HEK293 (cell line): ENCODE results near the gene AFF3.

Experiments used
- CTCF ChIA-PET: fragments of 350-600 bp; formaldehyde crosslinking; extraction: SDS; loops from one replicate; lab custom pipeline; 2021; ENCODE audit warnings: antibody characterized with exemption; lab: Yijun Ruan, JAX
- POLR2A ChIA-PET: fragments of 300-600 bp; formaldehyde crosslinking; extraction: SDS; loops from one replicate; lab custom pipeline; 2020; ENCODE audit warnings: antibody characterized with exemption, inconsistent platforms; lab: Yijun Ruan, JAX
- H3K27ac ChIP-seq: fragments of 200-500 bp; sonication (Bioruptor generic); 2 replicates; pipeline ENCODE4 v1.5.1; 2014; ENCODE audit warnings: low read depth, low read length, control low read depth, inconsistent platforms; ENCODE audit errors: extremely low read depth
- H3K36me3 ChIP-seq, 2 experiments: fragments of 200-500 bp in 1 of 2; sonication (Bioruptor generic) in 1 of 2; 1 replicate in 1 of 2; 2 replicates in 1 of 2; pipeline ENCODE4 v1.5.1; 2014 to 2017; ENCODE audit warnings: inconsistent platforms in 2 of 2, low read length in 2 of 2; ENCODE audit not compliant: control insufficient read depth in 2 of 2, insufficient read depth in 1 of 2
- H3K4me1 ChIP-seq: fragments of 200-500 bp; sonication (Bioruptor generic); 2 replicates; pipeline ENCODE4 v1.5.1; 2014; ENCODE audit warnings: mild to moderate bottlenecking, low read length, inconsistent platforms; ENCODE audit not compliant: control insufficient read depth, insufficient read depth
- H3K4me3 ChIP-seq: 2 replicates; pipeline ENCODE4 v1.5.1; 2011; ENCODE audit warnings: low read depth, mild to moderate bottlenecking, control low read depth, low read length, moderate library complexity
- H3K9me3 ChIP-seq: fragments of 200-500 bp; sonication (Bioruptor generic); 2 replicates; pipeline ENCODE4 v1.5.1; 2014; ENCODE audit warnings: low read depth, low read length, inconsistent platforms; ENCODE audit not compliant: control insufficient read depth, insufficient read depth
- GLI4 ChIP-seq: fragments of 450-650 bp; formaldehyde crosslinking; IDR thresholded peaks from 2 replicates; pipeline ENCODE4 v1.5.1; 2016; ENCODE audit warnings: missing biosample characterization, missing genetic modification characterization
- KLF7 ChIP-seq: fragments of 450-650 bp; formaldehyde crosslinking; IDR thresholded peaks from 2 replicates; pipeline ENCODE4 v1.5.1; 2016; ENCODE audit warnings: missing biosample characterization, missing genetic modification characterization, borderline replicate concordance
- KLF8 ChIP-seq: fragments of 450-650 bp; formaldehyde crosslinking; IDR thresholded peaks from 2 replicates; pipeline ENCODE4 v1.5.1; 2016; ENCODE audit warnings: missing biosample characterization, missing genetic modification characterization
- RBAK ChIP-seq: fragments of 450-650 bp; formaldehyde crosslinking; IDR thresholded peaks from 2 replicates; pipeline ENCODE4 v1.5.1; 2016; ENCODE audit warnings: missing biosample characterization, missing genetic modification characterization
- SCRT1 ChIP-seq: fragments of 450-650 bp; formaldehyde crosslinking; IDR thresholded peaks from 2 replicates; pipeline ENCODE4 v1.5.1; 2016; ENCODE audit warnings: missing biosample characterization, missing genetic modification characterization, borderline replicate concordance
- SCRT2 ChIP-seq: fragments of 450-650 bp; formaldehyde crosslinking; IDR thresholded peaks from 2 replicates; pipeline ENCODE4 v1.5.1; 2016; ENCODE audit warnings: missing biosample characterization, missing genetic modification characterization
- YY2 ChIP-seq: fragments of 450-650 bp; formaldehyde crosslinking; IDR thresholded peaks from 2 replicates; pipeline ENCODE4 v1.5.1; 2016; ENCODE audit warnings: missing biosample characterization, missing genetic modification characterization
- ZFP3 ChIP-seq: fragments of 450-650 bp; formaldehyde crosslinking; IDR thresholded peaks from 2 replicates; pipeline ENCODE4 v1.5.1; 2016; ENCODE audit warnings: low read depth, missing biosample characterization, missing genetic modification characterization
- ZFP69B ChIP-seq: fragments of 450-650 bp; formaldehyde crosslinking; IDR thresholded peaks from 2 replicates; pipeline ENCODE4 v1.5.1; 2016; ENCODE audit warnings: missing biosample characterization, missing genetic modification characterization
- ZNF16 ChIP-seq: fragments of 450-650 bp; formaldehyde crosslinking; IDR thresholded peaks from 2 replicates; pipeline ENCODE4 v1.5.1; 2016; ENCODE audit warnings: low read depth, missing biosample characterization, missing genetic modification characterization
- ZNF211 ChIP-seq: fragments of 450-650 bp; formaldehyde crosslinking; IDR thresholded peaks from 2 replicates; pipeline ENCODE4 v1.5.1; 2016; ENCODE audit warnings: low read depth, missing biosample characterization, missing genetic modification characterization
- ZNF302 ChIP-seq: fragments of 450-650 bp; formaldehyde crosslinking; IDR thresholded peaks from 2 replicates; pipeline ENCODE4 v1.5.1; 2016; ENCODE audit warnings: missing biosample characterization, missing genetic modification characterization, low read depth
- ZNF335 ChIP-seq: fragments of 450-650 bp; formaldehyde crosslinking; conservative IDR thresholded peaks from 2 replicates; pipeline ENCODE4 v1.5.1; 2016; ENCODE audit warnings: missing biosample characterization, missing genetic modification characterization
- ZNF362 ChIP-seq: fragments of 450-650 bp; formaldehyde crosslinking; IDR thresholded peaks from 2 replicates; pipeline ENCODE4 v1.5.1; 2016; ENCODE audit warnings: missing biosample characterization, missing genetic modification characterization
- ZNF394 ChIP-seq: fragments of 450-650 bp; formaldehyde crosslinking; IDR thresholded peaks from 2 replicates; pipeline ENCODE4 v1.5.1; 2016; ENCODE audit warnings: missing biosample characterization, missing genetic modification characterization, mild to moderate bottlenecking, moderate library complexity, borderline replicate concordance
- ZNF555 ChIP-seq: fragments of 450-650 bp; formaldehyde crosslinking; conservative IDR thresholded peaks from 2 replicates; pipeline ENCODE4 v1.5.1; 2017; ENCODE audit warnings: missing biosample characterization, mild to moderate bottlenecking, missing genetic modification characterization, inconsistent platforms
- ZNF561 ChIP-seq: fragments of 450-650 bp; IDR thresholded peaks from 2 replicates; pipeline ENCODE4 v1.5.1; 2018; ENCODE audit warnings: missing biosample characterization, missing genetic modification characterization, borderline replicate concordance
- ZNF571 ChIP-seq: fragments of 450-650 bp; formaldehyde crosslinking; IDR thresholded peaks from 2 replicates; pipeline ENCODE4 v1.5.0; 2017; ENCODE audit warnings: missing biosample characterization, missing genetic modification characterization
- ZNF596 ChIP-seq: fragments of 450-650 bp; IDR thresholded peaks from 2 replicates; pipeline ENCODE4 v1.5.0; 2018; ENCODE audit warnings: missing biosample characterization, mild to moderate bottlenecking, missing genetic modification characterization, moderate library complexity
- ZNF664 ChIP-seq: fragments of 450-650 bp; formaldehyde crosslinking; IDR thresholded peaks from 2 replicates; pipeline ENCODE4 v1.5.1; 2016; ENCODE audit warnings: missing biosample characterization, missing genetic modification characterization
- ZNF692 ChIP-seq: fragments of 450-650 bp; formaldehyde crosslinking; IDR thresholded peaks from 2 replicates; pipeline ENCODE4 v1.5.1; 2016; ENCODE audit warnings: missing biosample characterization, missing genetic modification characterization
- ZNF76 ChIP-seq: fragments of 450-650 bp; formaldehyde crosslinking; IDR thresholded peaks from 2 replicates; pipeline ENCODE4; 2016; ENCODE audit warnings: low read depth, missing biosample characterization, missing genetic modification characterization, borderline replicate concordance
- ZNF768 ChIP-seq: fragments of 450-650 bp; formaldehyde crosslinking; IDR thresholded peaks from 2 replicates; pipeline ENCODE4 v1.5.1; 2018; ENCODE audit warnings: missing biosample characterization, mild to moderate bottlenecking, missing genetic modification characterization
- ZSCAN30 ChIP-seq: fragments of 450-650 bp; IDR thresholded peaks from 2 replicates; pipeline ENCODE4 v1.5.1; 2018; ENCODE audit warnings: missing biosample characterization, mild to moderate bottlenecking, missing genetic modification characterization, moderate library complexity

Gene AFF3

GRCh38 chr2:99711144-99711543 is 431.2 kb downstream of the AFF3 start:
- ChIA-PET CTCF (no interaction called here), POLR2A (no interaction called here)
- no peak for TF ChIP-seq ZNF596 (tag by site-specific recombination)
- 0 out of 2 replicates have a peak, but pooled peaks have one; percentile 2 for TF ChIP-seq SCRT2 (tag by site-specific recombination)
- Histone ChIP-seq H3K36me3 (no peaks in the 10 kb centered on the region), H3K4me3 (no peak overlapping the region), H3K9me3 (no peaks in the 10 kb centered on the region), H3K27ac (no peak overlapping the region), H3K4me1 (peaks cover 22% of the 10 kb centered on the region)

GRCh38 chr2:99710721-99711120 is 431.7 kb downstream of the AFF3 start:
- Histone ChIP-seq H3K4me3 (no peak overlapping the region), H3K4me1 (peaks cover 22% of the 10 kb centered on the region), H3K9me3 (no peaks in the 10 kb centered on the region), H3K36me3 (no peaks in the 10 kb centered on the region)
- ChIA-PET CTCF (no interaction called here), POLR2A (no interaction called here)
- TF ChIP-seq ZNF571 (no peak), SCRT2 (tag by site-specific recombination) (peak; percentile 75), SCRT1 (tag by site-specific recombination) (peak; percentile 70; the same call in 1 of the 2 replicates)
- TF ChIP-seq, all 188 proteins: peak for 2
- H3K27ac ChIP-seq = no peak overlapping the region

- Histone ChIP-seq H3K27ac (no peak overlapping the region), H3K9me3 (no peaks in the 10 kb centered on the region), H3K36me3 (no peaks in the 10 kb centered on the region), H3K4me1 (peaks cover 22% of the 10 kb centered on the region), H3K4me3 (no peak overlapping the region)
- ChIA-PET POLR2A (no interaction called here), CTCF (interaction anchor here (0.6 to 1.1 kb wide), 2 partner anchors 10 to 1016 kb away, joined by 3 to 7 read pairs; no protein-coding TSS in a partner anchor)
- TF ChIP-seq ZNF768 (tag by site-specific recombination) (0 out of 2 replicates have a peak, but pooled peaks have one; percentile 36), KLF7 (tag by site-specific recombination) (no peak), GLI4 (tag by site-specific recombination) (no peak)
These were observed 433.2 kb downstream of the AFF3 start for GRCh38 chr2:99709229-99709628.

GRCh38 chr2:99708231-99708630 is 434.2 kb downstream of the AFF3 start:
- no peak for TF ChIP-seq ZNF555
- peak; percentile 94 for TF ChIP-seq ZNF692 (tag by site-specific recombination)
- no peak for TF ChIP-seq ZNF16
- TF ChIP-seq ZNF394 (tag by site-specific recombination) = no peak
- peak; percentile 79 for TF ChIP-seq ZFP69B (tag by site-specific recombination)
- H3K4me1 ChIP-seq = peaks cover 22% of the 10 kb centered on the region
- H3K36me3 ChIP-seq = no peaks in the 10 kb centered on the region
- POLR2A ChIA-PET = no interaction called here
- H3K4me3 ChIP-seq = no peak overlapping the region
- no peaks in the 10 kb centered on the region for H3K9me3 ChIP-seq
- CTCF ChIA-PET = no interaction called here
- H3K27ac ChIP-seq = no peak overlapping the region

- peaks cover 22% of the 10 kb centered on the region for H3K4me1 ChIP-seq
- no peaks in the 10 kb centered on the region for H3K9me3 ChIP-seq
- CTCF ChIA-PET = interaction anchor here (0.6 to 1.1 kb wide), 2 partner anchors 14 to 716 kb away, joined by 3 to 5 read pairs; no protein-coding TSS in a partner anchor
- H3K36me3 ChIP-seq = no peaks in the 10 kb centered on the region
- H3K4me3 ChIP-seq = no peak overlapping the region
- H3K27ac ChIP-seq = no peak overlapping the region
- POLR2A ChIA-PET = no interaction called here
- no peak for TF ChIP-seq RBAK (tag by site-specific recombination)
- TF ChIP-seq ZNF362 (tag by site-specific recombination) = peak; percentile 74; the same call in 1 of the 2 replicates
- no peak for TF ChIP-seq ZNF76 (tag by site-specific recombination)
- no peak for TF ChIP-seq YY2 (tag by site-specific recombination)
- TF ChIP-seq ZNF664 (tag by site-specific recombination) = no peak
- no peak for TF ChIP-seq ZSCAN30 (tag by site-specific recombination)
- no peak for TF ChIP-seq ZNF335
- TF ChIP-seq ZNF394 (tag by site-specific recombination) = no peak
- TF ChIP-seq ZNF561 (tag by site-specific recombination) = no peak
- no peak for TF ChIP-seq ZNF302 (tag by site-specific recombination)
- no peak for TF ChIP-seq KLF8 (tag by site-specific recombination)
- TF ChIP-seq ZFP3 (tag by site-specific recombination) = no peak
- TF ChIP-seq ZNF211 (tag by site-specific recombination) = no peak
These were observed 434.8 kb downstream of the AFF3 start for GRCh38 chr2:99707592-99707991.
